HepG2 (cell line): ENCODE data around the gene SOX9. TPM values are rescaled to one million over a fixed set of nuclear protein-coding genes. Genes with fewer than 3 reads are reported as not detected.

Experiments used
- CHD4 ChIP-seq: fragments of 200-600 bp; sonication (generic); IDR thresholded peaks from 2 replicates; pipeline ENCODE4 v1.7.0; 2017; ENCODE audit warnings: mild to moderate bottlenecking, low read length, borderline replicate concordance
- DNMT3B ChIP-seq: conservative IDR thresholded peaks from 2 replicates; pipeline ENCODE4 v1.6.1; 2016; ENCODE audit warnings: missing biosample characterization, control low read depth
- FOXC1 ChIP-seq: sonication (generic); formaldehyde crosslinking; IDR thresholded peaks from 2 replicates; pipeline ENCODE4 v1.8.0; 2022; ENCODE audit warnings: mild to moderate bottlenecking, missing genetic modification reagents, borderline replicate concordance
- GATAD2A ChIP-seq: IDR thresholded peaks from 2 replicates; pipeline ENCODE4 v1.6.1; 2016
- HOXA3 ChIP-seq: sonication (generic); formaldehyde crosslinking; IDR thresholded peaks from 2 replicates; pipeline ENCODE4 v1.5.0; 2020; ENCODE audit warnings: missing genetic modification reagents
- KDM2A ChIP-seq: sonication (generic); formaldehyde crosslinking; IDR thresholded peaks from 2 replicates; pipeline ENCODE4 v1.4.0; 2020; ENCODE audit warnings: low read depth, missing genetic modification reagents, borderline replicate concordance
- MAFF ChIP-seq: IDR thresholded peaks from 2 replicates; pipeline ENCODE4 v1.6.1; 2011; ENCODE audit warnings: low read depth, low read length, improper control_type of control experiment
- MXD4 ChIP-seq: IDR thresholded peaks from 2 replicates; pipeline ENCODE4 v1.6.1; 2016; ENCODE audit warnings: mild to moderate bottlenecking, missing biosample characterization, missing genetic modification reagents
- NFYB ChIP-seq: sonication (generic); formaldehyde crosslinking; IDR thresholded peaks from 2 replicates; pipeline ENCODE4 v1.4.0; 2020; ENCODE audit warnings: missing genetic modification reagents
- NPAS2 ChIP-seq: sonication (generic); formaldehyde crosslinking; IDR thresholded peaks from 2 replicates; pipeline ENCODE4 v1.8.0; 2022; ENCODE audit warnings: mild to moderate bottlenecking, missing genetic modification reagents, borderline replicate concordance
- PATZ1 ChIP-seq: sonication (generic); formaldehyde crosslinking; IDR thresholded peaks from 2 replicates; pipeline ENCODE4 v1.4.0; 2020; ENCODE audit warnings: missing genetic modification reagents
- PPARG ChIP-seq: conservative IDR thresholded peaks from 2 replicates; pipeline ENCODE4 v1.6.1; 2016; ENCODE audit warnings: missing biosample characterization, missing genetic modification reagents
- RARA ChIP-seq: IDR thresholded peaks from 2 replicates; pipeline ENCODE4 v1.6.1; 2016; ENCODE audit warnings: missing genetic modification reagents, missing compliant biosample characterization
- TBX3 ChIP-seq: fragments of 450-650 bp; IDR thresholded peaks from 2 replicates; pipeline ENCODE4 v1.6.1; 2017; ENCODE audit warnings: antibody characterized with exemption, mild to moderate bottlenecking, inconsistent platforms, borderline replicate concordance
- TCF7 ChIP-seq: sonication (generic); IDR thresholded peaks from 2 replicates; pipeline ENCODE4 v1.6.1; 2016; ENCODE audit warnings: antibody characterized with exemption, low read depth
- YEATS4 ChIP-seq: sonication (generic); formaldehyde crosslinking; IDR thresholded peaks from 2 replicates; pipeline ENCODE4 v1.4.0; 2020; ENCODE audit warnings: missing genetic modification reagents, borderline replicate concordance
- ZNF124 ChIP-seq: sonication (generic); formaldehyde crosslinking; IDR thresholded peaks from 2 replicates; pipeline ENCODE4 v1.4.0; 2020; ENCODE audit warnings: missing genetic modification reagents
- ZNF251 ChIP-seq: sonication (generic); formaldehyde crosslinking; IDR thresholded peaks from 2 replicates; pipeline ENCODE4 v1.9.0; 2021; ENCODE audit warnings: mild to moderate bottlenecking, missing genetic modification reagents
- ZNF292 ChIP-seq: sonication (generic); formaldehyde crosslinking; IDR thresholded peaks from 2 replicates; pipeline ENCODE4 v1.8.1; 2022; ENCODE audit warnings: mild to moderate bottlenecking, low read depth, missing genetic modification reagents, borderline replicate concordance
- ZNF33A ChIP-seq: sonication (generic); formaldehyde crosslinking; IDR thresholded peaks from 2 replicates; pipeline ENCODE4 v1.5.1; 2020; ENCODE audit warnings: missing genetic modification reagents, mild to moderate bottlenecking, moderate library complexity, borderline replicate concordance
- ZNF605 ChIP-seq: sonication (generic); formaldehyde crosslinking; IDR thresholded peaks from 2 replicates; pipeline ENCODE4 v1.8.0; 2022; ENCODE audit warnings: mild to moderate bottlenecking, missing genetic modification reagents
- ZNF841 ChIP-seq: sonication (generic); formaldehyde crosslinking; IDR thresholded peaks from 2 replicates; pipeline ENCODE4 v1.8.1; 2023; ENCODE audit warnings: missing genetic modification reagents, borderline replicate concordance
- ZNF879 ChIP-seq: sonication (generic); formaldehyde crosslinking; IDR thresholded peaks from 2 replicates; pipeline ENCODE4 v1.8.1; 2023; ENCODE audit warnings: missing genetic modification reagents
- polyA plus RNA-seq, 8 experiments: library from polyadenylated mRNA; depleted of rRNA in 3 of 8; stranded (reverse) in 7 of 8; unstranded in 1 of 8; fragments of >200 nt; fragmentation: Illumina TruSeq in 4 of 8; extraction: Trizol in 4 of 8; gene quantifications; 2 replicates each; pipeline versions ENCODE4 v1.2.1 to v1.2.3, GENCODE V29; 2011 to 2016; ENCODE audit warnings: low read depth in 4 of 8, missing spikeins in 1 of 8, mixed read lengths in 1 of 8; ENCODE audit not compliant: insufficient read depth in 1 of 8
- total RNA-seq, 5 experiments: library from RNA; depleted of rRNA; stranded (reverse); fragments of >200 nt; fragmentation: Illumina TruSeq; extraction: Trizol; gene quantifications; 2 replicates each; pipeline ENCODE4 v1.2.3, GENCODE V29; 2016; ENCODE audit warnings: low read depth in 1 of 5
- TF ChIP-seq, protein P1 (sequence below): IDR thresholded peaks from 2 replicates; pipeline ENCODE4 v1.6.1; 2018; ENCODE audit warnings: missing genetic modification reagents
- TF ChIP-seq, protein P2 (sequence below): sonication (generic); formaldehyde crosslinking; IDR thresholded peaks from 2 replicates; pipeline ENCODE4 v1.5.0; 2020; ENCODE audit warnings: missing genetic modification reagents
- TF ChIP-seq, protein P3 (sequence below): IDR thresholded peaks from 2 replicates; pipeline ENCODE4 v1.6.1; 2016
- TF ChIP-seq, protein P4 (sequence below): sonication (generic); formaldehyde crosslinking; IDR thresholded peaks from 2 replicates; pipeline ENCODE4 v1.8.1; 2023; ENCODE audit warnings: mild to moderate bottlenecking, missing genetic modification reagents, borderline replicate concordance

The SOX9 gene
- total and polyA plus RNA-seq, 2 of the 13 experiments (the other 11 are each of a cell fraction or from before 2014, with no cell fraction given) = 16.1 to 27.6 TPM

GRCh38 chr17:72122010-72122764 is 1.4 kb downstream of the SOX9 start (continued):
- TF ChIP-seq, protein P1, sequence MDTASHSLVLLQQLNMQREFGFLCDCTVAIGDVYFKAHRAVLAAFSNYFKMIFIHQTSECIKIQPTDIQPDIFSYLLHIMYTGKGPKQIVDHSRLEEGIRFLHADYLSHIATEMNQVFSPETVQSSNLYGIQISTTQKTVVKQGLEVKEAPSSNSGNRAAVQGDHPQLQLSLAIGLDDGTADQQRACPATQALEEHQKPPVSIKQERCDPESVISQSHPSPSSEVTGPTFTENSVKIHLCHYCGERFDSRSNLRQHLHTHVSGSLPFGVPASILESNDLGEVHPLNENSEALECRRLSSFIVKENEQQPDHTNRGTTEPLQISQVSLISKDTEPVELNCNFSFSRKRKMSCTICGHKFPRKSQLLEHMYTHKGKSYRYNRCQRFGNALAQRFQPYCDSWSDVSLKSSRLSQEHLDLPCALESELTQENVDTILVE (CRISPR knock-in tag) = no peak
- TF ChIP-seq NPAS2 (CRISPR knock-in tag) (no peak), GATAD2A (CRISPR knock-in tag) (no peak), MXD4 (CRISPR knock-in tag) (no peak), MAFF (no peak), PPARG (CRISPR knock-in tag) (no peak), ZNF841 (CRISPR knock-in tag) (no peak), CHD4 (no peak), DNMT3B (CRISPR knock-in tag) (no peak), RARA (CRISPR knock-in tag) (no peak), TBX3 (no peak), FOXC1 (no peak), NFYB (CRISPR knock-in tag) (no peak), KDM2A (CRISPR knock-in tag) (no peak), ZNF292 (CRISPR knock-in tag) (0 out of 2 replicates have a peak, but pooled peaks have one; percentile 1), YEATS4 (CRISPR knock-in tag) (no peak), ZNF33A (no peak), ZNF124 (CRISPR knock-in tag) (no peak), HOXA3 (CRISPR knock-in tag) (no peak), ZNF879 (CRISPR knock-in tag) (no peak), TCF7 (no peak), ZNF605 (CRISPR knock-in tag) (no peak), PATZ1 (CRISPR knock-in tag) (0 out of 2 replicates have a peak, but pooled peaks have one; percentile 50), ZNF251 (CRISPR knock-in tag) (no peak)
- TF ChIP-seq, protein P2, sequence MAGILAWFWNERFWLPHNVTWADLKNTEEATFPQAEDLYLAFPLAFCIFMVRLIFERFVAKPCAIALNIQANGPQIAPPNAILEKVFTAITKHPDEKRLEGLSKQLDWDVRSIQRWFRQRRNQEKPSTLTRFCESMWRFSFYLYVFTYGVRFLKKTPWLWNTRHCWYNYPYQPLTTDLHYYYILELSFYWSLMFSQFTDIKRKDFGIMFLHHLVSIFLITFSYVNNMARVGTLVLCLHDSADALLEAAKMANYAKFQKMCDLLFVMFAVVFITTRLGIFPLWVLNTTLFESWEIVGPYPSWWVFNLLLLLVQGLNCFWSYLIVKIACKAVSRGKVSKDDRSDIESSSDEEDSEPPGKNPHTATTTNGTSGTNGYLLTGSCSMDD = no peak
- TF ChIP-seq, protein P3, sequence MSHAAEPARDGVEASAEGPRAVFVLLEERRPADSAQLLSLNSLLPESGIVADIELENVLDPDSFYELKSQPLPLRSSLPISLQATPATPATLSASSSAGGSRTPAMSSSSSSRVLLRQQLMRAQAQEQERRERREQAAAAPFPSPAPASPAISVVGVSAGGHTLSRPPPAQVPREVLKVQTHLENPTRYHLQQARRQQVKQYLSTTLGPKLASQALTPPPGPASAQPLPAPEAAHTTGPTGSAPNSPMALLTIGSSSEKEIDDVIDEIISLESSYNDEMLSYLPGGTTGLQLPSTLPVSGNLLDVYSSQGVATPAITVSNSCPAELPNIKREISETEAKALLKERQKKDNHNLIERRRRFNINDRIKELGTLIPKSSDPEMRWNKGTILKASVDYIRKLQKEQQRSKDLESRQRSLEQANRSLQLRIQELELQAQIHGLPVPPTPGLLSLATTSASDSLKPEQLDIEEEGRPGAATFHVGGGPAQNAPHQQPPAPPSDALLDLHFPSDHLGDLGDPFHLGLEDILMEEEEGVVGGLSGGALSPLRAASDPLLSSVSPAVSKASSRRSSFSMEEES (CRISPR knock-in tag) = no peak
- TF ChIP-seq, protein P4, sequence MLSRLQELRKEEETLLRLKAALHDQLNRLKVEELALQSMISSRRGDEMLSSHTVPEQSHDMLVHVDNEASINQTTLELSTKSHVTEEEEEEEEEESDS (CRISPR knock-in tag) = no peak
